Endodermal cell (in vitro differentiated cells): ENCODE results near the gene TRABD. TPM values are rescaled to one million over a fixed set of nuclear protein-coding genes. Genes with fewer than 3 reads are reported as not detected.
A peak's percentile ranks its signal among the peaks of the same experiment; 100 is the strongest.

Source experiments
- DNase-seq: peaks from one replicate; pipeline ENCODE4 v3.0.0-alpha.2; 2017
- H3K27ac ChIP-seq: 2 replicates; pipeline ENCODE4 v1.5.1; 2013; ENCODE audit warnings: mild to moderate bottlenecking, low read depth, low read length, moderate library complexity
- H3K27me3 ChIP-seq: 2 replicates; pipeline ENCODE4 v1.6.1; 2013; ENCODE audit warnings: mild to moderate bottlenecking, low read length, moderate library complexity; ENCODE audit not compliant: insufficient read depth, control insufficient read depth, poor library complexity, severe bottlenecking
- H3K36me3 ChIP-seq: 2 replicates; pipeline ENCODE4 v1.7.0; 2013; ENCODE audit warnings: mild to moderate bottlenecking, low read length, moderate library complexity; ENCODE audit not compliant: control insufficient read depth, insufficient read depth
- H3K4me1 ChIP-seq: one replicate; pipeline ENCODE4 v1.7.0; 2013; ENCODE audit warnings: low read length; ENCODE audit not compliant: control insufficient read depth, insufficient read depth
- H3K4me3 ChIP-seq: 2 replicates; pipeline ENCODE4 v1.5.1; 2013; ENCODE audit warnings: mild to moderate bottlenecking, low read length, moderate library complexity
- H3K9ac ChIP-seq: 2 replicates; pipeline ENCODE4 v1.6.1; 2013; ENCODE audit warnings: mild to moderate bottlenecking, low read length, moderate library complexity; ENCODE audit not compliant: poor library complexity, severe bottlenecking; ENCODE audit errors: extremely low read depth
- H3K9me3 ChIP-seq: 2 replicates; pipeline ENCODE4 v1.6.1; 2013; ENCODE audit warnings: mild to moderate bottlenecking, low read length, moderate library complexity; ENCODE audit not compliant: control insufficient read depth
- H3K27ac Mint-ChIP-seq: 2 replicates; pipeline ENCODE4 v1.8.0; 2020; ENCODE audit warnings: mixed read lengths
- H3K27me3 Mint-ChIP-seq: 2 replicates; pipeline ENCODE4 v1.8.0; 2021; ENCODE audit warnings: mild to moderate bottlenecking, mixed read lengths; ENCODE audit not compliant: insufficient read depth
- H3K36me3 Mint-ChIP-seq: 2 replicates; pipeline ENCODE4 v1.8.0; 2020; ENCODE audit warnings: low read depth, mixed read lengths
- H3K4me1 Mint-ChIP-seq: 2 replicates; pipeline ENCODE4 v1.8.0; 2020; ENCODE audit warnings: mixed read lengths
- H3K4me3 Mint-ChIP-seq: 2 replicates; pipeline ENCODE4 v1.8.0; 2020; ENCODE audit warnings: mild to moderate bottlenecking, moderate library complexity, mixed read lengths
- H3K9me3 Mint-ChIP-seq: 2 replicates; pipeline ENCODE4 v1.8.0; 2020; ENCODE audit warnings: mild to moderate bottlenecking, mixed read lengths
- CTCF ChIP-seq: fragments of 200-600 bp; sonication (generic); conservative IDR thresholded peaks from 2 replicates; pipeline ENCODE4 v1.5.0; 2021; ENCODE audit warnings: antibody characterized with exemption, mild to moderate bottlenecking
- WGBS, 2 experiments: methylation state at CpG; one replicate each; pipeline versions ENCODE4 v1.1.5 to v1.1.7; 2013; ENCODE audit warnings: missing lambda C conversion rate in 2 of 2, mixed read lengths in 1 of 2; ENCODE audit not compliant: insufficient coverage in 1 of 2, insufficient read length in 1 of 2; 5-methylcytosine and 5-hydroxymethylcytosine counted together
- total RNA-seq, 2 donors: library from RNA; stranded (reverse); fragmentation: NEBNext Ultra II Directional in 1 of 2; extraction: Animal tissue kit (Norgen Biotek cat#: 25700) in 1 of 2; gene quantifications; 2 replicates in 1 of 2; 3 replicates in 1 of 2; pipeline ENCODE4 v1.2.1, GENCODE V29; 2021

TRABD gene
- total RNA-seq, 2 donors from 2014 or later = 49.6 to 56.4 TPM

- H3K9me3 ChIP-seq = no peaks in the 10 kb centered on the region
- Mint-ChIP-seq H3K4me3 (peak overlapping the region; percentile 82), H3K9me3 (no peaks in the 10 kb centered on the region), H3K27me3 (peaks cover 3% of the 10 kb centered on the region), H3K36me3 (peaks cover 7% of the 10 kb centered on the region), H3K4me1 (no peaks in the 10 kb centered on the region), H3K27ac (peak overlapping the region; percentile 86)
- no peaks in the 10 kb centered on the region for H3K27me3 ChIP-seq
- peak overlapping the region; percentile 57 for H3K9ac ChIP-seq
- TF ChIP-seq CTCF = no peak
- H3K36me3 ChIP-seq = peaks cover 6% of the 10 kb centered on the region
- WGBS, 2 experiments = 60 to 65% methylated on average over 22 to 26 of the region's 26 CpGs
- DNase-seq = no peak
- peaks cover 4% of the 10 kb centered on the region for H3K4me1 ChIP-seq
- peak overlapping the region; percentile 85 for H3K4me3 ChIP-seq
- H3K27ac ChIP-seq = no peak overlapping the region
These were observed 1.2 kb downstream of the TRABD start for GRCh38 chr22:50186761-50187523.

- WGBS, 2 experiments = 91 to 95% methylated on average over 11 of the region's 11 CpGs
- no peaks in the 10 kb centered on the region for H3K27me3 ChIP-seq
- Mint-ChIP-seq H3K36me3 (peaks cover 7% of the 10 kb centered on the region), H3K27me3 (peaks cover 3% of the 10 kb centered on the region), H3K27ac (no peak overlapping the region), H3K4me3 (no peak overlapping the region), H3K4me1 (no peaks in the 10 kb centered on the region), H3K9me3 (no peaks in the 10 kb centered on the region)
- no peak overlapping the region for H3K4me3 ChIP-seq
- peaks cover 4% of the 10 kb centered on the region for H3K4me1 ChIP-seq
- H3K27ac ChIP-seq = no peak overlapping the region
- no peaks in the 10 kb centered on the region for H3K9me3 ChIP-seq
- TF ChIP-seq CTCF = no peak
- peaks cover 6% of the 10 kb centered on the region for H3K36me3 ChIP-seq
- H3K9ac ChIP-seq = no peak overlapping the region
- no peak for DNase-seq
These were observed 2.6 kb downstream of the TRABD start for GRCh38 chr22:50188356-50188755.

- Histone ChIP-seq H3K9ac (no peak overlapping the region), H3K36me3 (peaks cover 7% of the 10 kb centered on the region), H3K4me1 (peaks cover 4% of the 10 kb centered on the region), H3K9me3 (no peaks in the 10 kb centered on the region), H3K4me3 (no peak overlapping the region), H3K27ac (no peak overlapping the region), H3K27me3 (no peaks in the 10 kb centered on the region)
- Mint-ChIP-seq H3K9me3 (no peaks in the 10 kb centered on the region), H3K4me3 (no peak overlapping the region), H3K36me3 (peaks cover 7% of the 10 kb centered on the region), H3K27ac (no peak overlapping the region), H3K27me3 (peaks cover 3% of the 10 kb centered on the region), H3K4me1 (no peaks in the 10 kb centered on the region)
- no peak for TF ChIP-seq CTCF
- DNase-seq = no peak
- 90 to 95% methylated on average over 12 to 20 of the region's 20 CpGs for WGBS, 2 experiments
These were observed 3.6 kb downstream of the TRABD start for GRCh38 chr22:50189184-50189848.
